Adrenal gland (tissue), 5 donors: ENCODE measurements around the gene ARHGEF12.
A peak's percentile ranks its signal among the peaks of the same experiment; 100 is the strongest.

Experiments used
- CTCF ChIP-seq, 6 experiments: fragments of 450-650 bp in 4 of 6; fragments of 200-600 bp in 2 of 6; sonication (generic) in 1 of 6; IDR thresholded peaks; 1 replicate in 5 of 6; 2 replicates in 1 of 6; pipeline versions ENCODE4 v1.5.1 to v1.8.0; 2016 to 2021; ENCODE audit warnings: antibody characterized with exemption in 6 of 6, mild to moderate bottlenecking in 2 of 6, moderate library complexity in 1 of 6
- POLR2A ChIP-seq, 2 donors: fragments of 450-650 bp; IDR thresholded peaks; one replicate each; pipeline ENCODE4 v1.6.1; 2017; ENCODE audit warnings: antibody characterized with exemption in 2 of 2, mild to moderate bottlenecking in 2 of 2, moderate library complexity in 1 of 2
- donor health status: DM: no; HTN: no; CAD: no.

- TF ChIP-seq POLR2A (IDR thresholded peaks at IDR 0.05): peak in 1 of 2 donors; percentile 44
- no peak for TF ChIP-seq CTCF (IDR thresholded peaks at IDR 0.05)
These were observed 96.1 kb downstream of the ARHGEF12 start for GRCh38 chr11:120432056-120433018.
